Amygdala (tissue), 56 donors: ENCODE results near the gene PCSK1.
A peak's percentile ranks its signal among the peaks of the same experiment; 100 is the strongest.
"Not testable (repeated sequence)": the region's sequence is repeated elsewhere in the genome, so short reads cannot be mapped to it uniquely, and the experiment has no call there.

ENCODE experiments used
- DNase-seq, 56 donors: peaks; one replicate each; lab custom pipeline; 2025; lab: John Stamatoyannopoulos, UW

Gene PCSK1

GRCh38 chr5:96377597-96377996 lies 55.5 kb downstream of the PCSK1 start:
- no peak for DNase-seq

- DNase-seq = no peak
These were observed 55.9 kb downstream of the PCSK1 start for GRCh38 chr5:96377167-96377566.

GRCh38 chr5:96374653-96375052 lies 58.4 kb downstream of the PCSK1 start:
- no peak for DNase-seq

- DNase-seq = no peak
These were observed 59.7 kb downstream of the PCSK1 start for GRCh38 chr5:96373381-96373733.

GRCh38 chr5:96372726-96373380 lies 60.2 kb downstream of the PCSK1 start:
- no peak for DNase-seq

GRCh38 chr5:96370976-96371375 lies 62.1 kb downstream of the PCSK1 start:
- no peak for DNase-seq

GRCh38 chr5:96367337-96367736 lies 65.7 kb downstream of the PCSK1 start:
- not testable (repeated sequence) for DNase-seq

GRCh38 chr5:96354237-96354636 lies 78.8 kb downstream of the PCSK1 start:
- DNase-seq = no peak

GRCh38 chr5:96353220-96353619 lies 79.8 kb downstream of the PCSK1 start:
- no peak for DNase-seq

GRCh38 chr5:96350678-96351077 lies 82.4 kb downstream of the PCSK1 start:
- no peak for DNase-seq

GRCh38 chr5:96348536-96348935 lies 84.5 kb downstream of the PCSK1 start:
- no peak for DNase-seq

GRCh38 chr5:96347502-96348292 lies 85.4 kb downstream of the PCSK1 start:
- no peak for DNase-seq

GRCh38 chr5:96344678-96345577 lies 88.1 kb downstream of the PCSK1 start:
- DNase-seq = peak in 8 of 56 donors; percentile 1 to 21 (median 8)

- no peak for DNase-seq
These were observed 90.0 kb downstream of the PCSK1 start for GRCh38 chr5:96343094-96343493.

- DNase-seq = no peak
These were observed 90.5 kb downstream of the PCSK1 start for GRCh38 chr5:96342581-96342980.
